GM18951 (cell line): ENCODE results near the gene ZFPM1.
A peak's percentile ranks its signal among the peaks of the same experiment; 100 is the strongest.

Source experiments
- POLR2A ChIP-seq: IDR thresholded peaks from 4 replicates; pipeline ENCODE4 v1.6.1; 2011; ENCODE audit warnings: mild to moderate bottlenecking; ENCODE audit not compliant: insufficient read length, insufficient read depth; ENCODE audit errors: extremely low read depth
- in situ Hi-C: fragments of 300-500 bp; cut with MboI; formaldehyde crosslinking; loops from one replicate; pipeline ENCODE4 v1.12.0; 2022; ENCODE audit warnings: low sequenced_read_pairs, mixed read lengths, inconsistent platforms; ENCODE audit not compliant: unreplicated experiment

ZFPM1 gene

GRCh38 chr16:88441460-88441859 is 11.6 kb upstream of the ZFPM1 start:
- TF ChIP-seq POLR2A = no peak
- in situ Hi-C loops = no loop called here

- TF ChIP-seq POLR2A = no peak
- in situ Hi-C loops = no loop called here
These were observed 10.7 kb upstream of the ZFPM1 start for GRCh38 chr16:88442383-88442726.

- TF ChIP-seq POLR2A = no peak
- in situ Hi-C loops = no loop called here
These were observed 10.1 kb upstream of the ZFPM1 start for GRCh38 chr16:88442727-88443576.

DNA sequence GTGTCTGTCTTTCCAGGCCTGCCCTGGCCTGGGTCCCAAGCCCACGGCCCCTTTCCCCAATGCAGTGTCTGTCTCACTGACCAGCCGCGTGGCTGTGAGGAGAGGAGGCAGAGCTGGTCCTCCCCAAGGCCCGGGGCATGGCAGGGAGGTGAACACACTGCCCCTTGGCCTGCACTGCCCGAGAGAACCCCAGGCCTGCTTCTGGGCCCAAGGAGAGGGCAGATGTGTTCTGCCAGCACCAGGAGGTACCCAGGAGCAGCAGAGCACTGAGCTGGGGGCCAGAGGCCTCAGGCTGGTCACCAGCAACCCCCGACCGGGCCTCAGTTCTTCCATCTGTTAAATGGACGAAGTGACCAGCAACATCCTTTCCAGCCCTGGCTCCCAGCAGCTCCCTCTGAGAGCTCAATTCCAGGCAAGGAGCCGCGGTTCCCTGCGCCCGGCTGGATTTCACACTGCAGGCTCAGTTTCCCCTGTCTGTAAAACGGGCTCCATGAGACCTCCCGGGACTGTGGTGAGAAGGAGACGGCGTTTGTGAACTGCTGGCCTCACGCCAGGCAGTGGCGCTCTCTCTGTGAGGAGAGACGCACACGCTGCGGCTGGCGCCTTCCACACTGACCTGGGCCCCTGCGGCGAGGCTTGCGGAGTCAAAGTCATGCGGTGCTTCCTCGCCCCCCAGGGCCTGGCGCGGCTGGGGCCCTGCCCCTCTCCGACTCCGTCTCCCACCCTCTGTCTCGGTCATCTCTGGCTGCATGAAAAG is 8.1 kb upstream of the ZFPM1 start:
- in situ Hi-C loops = no loop called here
- no peak for TF ChIP-seq POLR2A

- no peak for TF ChIP-seq POLR2A
- in situ Hi-C loops = no loop called here
These were observed 7.5 kb upstream of the ZFPM1 start for GRCh38 chr16:88445583-88445960.

DNA sequence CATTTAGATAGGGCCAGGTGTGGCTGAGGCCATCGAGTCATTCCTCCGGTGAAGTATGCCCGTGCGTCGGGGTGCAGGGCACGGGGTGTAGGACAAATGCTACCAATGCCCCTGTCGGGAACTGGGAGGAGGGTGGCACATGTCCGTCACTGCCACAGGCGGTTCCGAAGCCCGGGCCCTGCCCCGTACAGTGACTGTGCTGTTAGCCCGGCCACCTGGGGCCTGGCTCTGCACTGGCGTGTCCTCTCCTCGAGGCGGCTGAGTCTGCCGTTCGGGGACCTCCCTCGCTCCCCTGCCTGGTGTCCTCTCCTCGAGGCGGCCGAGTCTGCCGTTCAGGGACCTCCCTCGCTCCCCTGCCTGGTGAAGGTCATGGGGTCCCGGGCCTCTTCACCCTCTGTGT is 7.0 kb upstream of the ZFPM1 start:
- TF ChIP-seq POLR2A = no peak
- in situ Hi-C loops = no loop called here

GRCh38 chr16:88446736-88447135 is 6.3 kb upstream of the ZFPM1 start:
- no peak for TF ChIP-seq POLR2A
- in situ Hi-C loops = no loop called here

GRCh38 chr16:88447881-88448280 is 5.2 kb upstream of the ZFPM1 start:
- in situ Hi-C loops = no loop called here
- TF ChIP-seq POLR2A = no peak

DNA sequence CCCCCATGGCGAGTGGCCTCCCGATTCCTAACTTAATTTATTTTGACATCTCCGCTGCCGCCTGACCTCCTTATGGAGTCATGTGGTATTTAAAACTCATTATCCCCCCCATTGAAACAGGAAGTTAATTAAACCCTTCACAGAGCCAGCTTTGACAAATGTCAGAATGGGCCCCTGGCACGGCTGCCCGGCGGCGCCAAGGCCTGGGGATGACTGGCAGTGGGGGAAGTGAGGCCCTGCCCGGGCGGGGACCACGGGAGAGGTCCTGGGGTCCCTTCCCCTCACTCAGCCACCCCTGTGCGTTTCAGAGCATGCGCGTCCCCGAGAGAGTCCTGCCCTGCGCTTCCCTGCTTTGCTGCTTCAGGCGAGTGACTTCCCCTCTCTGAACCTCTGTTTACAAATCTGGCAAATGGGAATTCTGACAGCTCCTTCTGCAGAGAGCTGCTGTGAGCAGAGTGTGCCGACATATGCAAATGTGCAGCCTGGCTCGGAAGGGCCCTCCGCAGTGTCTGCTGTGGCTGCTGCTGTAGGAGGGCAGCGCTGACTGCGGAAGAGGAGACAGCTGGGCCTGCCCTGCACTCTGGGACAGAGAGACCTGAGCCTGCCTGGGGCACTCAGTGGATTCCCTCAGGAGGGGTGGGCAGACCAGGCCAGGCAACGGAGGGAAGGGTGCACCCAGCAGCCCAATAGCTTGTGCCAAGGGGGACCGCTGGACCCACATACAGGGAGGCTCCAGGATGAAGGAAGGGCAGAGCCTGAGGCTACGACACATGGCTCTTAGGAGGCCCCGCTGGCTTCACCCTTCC is 4.4 kb upstream of the ZFPM1 start:
- no peak for TF ChIP-seq POLR2A
- in situ Hi-C loops = no loop called here

GRCh38 chr16:88449267-88449561 is 3.9 kb upstream of the ZFPM1 start:
- in situ Hi-C loops = no loop called here
- no peak for TF ChIP-seq POLR2A

DNA sequence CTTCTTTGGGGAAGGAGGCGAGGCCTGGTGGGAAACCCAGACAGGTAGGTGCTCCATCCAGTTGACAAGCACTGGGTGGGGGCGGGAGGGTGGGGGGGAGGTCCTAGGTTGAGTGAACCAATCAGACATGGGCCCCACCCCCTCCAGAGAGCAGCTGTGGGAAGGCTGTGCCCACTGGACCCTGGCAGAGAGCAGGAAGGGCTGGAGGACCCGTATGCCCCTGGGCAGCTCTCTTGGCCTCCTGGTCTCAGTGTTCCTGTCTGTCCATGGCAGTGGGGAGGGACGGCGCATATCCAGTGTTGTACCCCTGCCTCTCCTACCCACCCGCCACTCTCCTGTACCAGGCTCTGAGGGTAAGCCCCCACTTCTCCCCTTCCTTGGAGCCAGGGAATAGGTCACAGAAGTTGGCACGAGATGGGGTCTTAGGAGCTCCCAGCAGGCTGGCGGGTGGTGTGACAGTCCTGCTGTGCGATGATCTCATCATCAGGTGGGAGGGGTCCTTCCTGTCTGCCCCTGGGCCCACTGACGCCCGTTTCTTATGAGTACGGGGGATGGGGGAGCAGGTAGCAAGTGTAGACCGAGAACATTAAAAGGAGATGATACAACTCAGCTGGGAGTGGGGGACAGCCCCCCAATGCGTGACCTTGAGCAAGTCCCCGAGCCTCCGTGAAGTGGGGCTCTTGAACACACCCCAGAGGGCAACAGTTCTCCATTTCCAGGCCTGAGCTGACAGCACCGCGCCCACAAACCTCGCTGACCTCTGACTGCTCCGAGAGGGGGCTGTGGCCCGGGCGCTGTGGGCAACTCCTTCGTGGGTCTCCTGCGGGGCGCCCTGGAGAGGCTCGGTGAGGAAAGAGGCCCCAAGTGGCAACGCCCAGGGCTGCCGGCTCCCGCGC is 1.2 kb upstream of the ZFPM1 start:
- in situ Hi-C loops = loop anchor here (10.0 kb wide), 1 partner anchor 73 kb away; no protein-coding TSS in a partner anchor

GRCh38 chr16:88452482-88453216 is 431 bp upstream of the ZFPM1 start:
- in situ Hi-C loops = loop anchor here (10.0 kb wide), 1 partner anchor 72 kb away; no protein-coding TSS in a partner anchor
- peak; percentile 18 for TF ChIP-seq POLR2A

More for the DNA sequence above, 1.2 kb upstream of the ZFPM1 start:
- no peak for TF ChIP-seq POLR2A
